Sigmoid colon (tissue), 4 donors: ENCODE measurements around the gene BMP8B.
"Not testable (repeated sequence)": the region's sequence is repeated elsewhere in the genome, so short reads cannot be mapped to it uniquely, and the experiment has no call there.

Experiments
- EP300 ChIP-seq, 4 donors: sonication (generic); formaldehyde crosslinking; IDR thresholded peaks; one replicate each; pipeline ENCODE4 v1.6.1; 2017; ENCODE audit warnings: antibody characterized with exemption in 4 of 4
- POLR2A ChIP-seq, 2 donors: fragments of 450-650 bp; IDR thresholded peaks; one replicate each; pipeline ENCODE4 v1.6.1; 2016; ENCODE audit warnings: antibody characterized with exemption in 2 of 2, mild to moderate bottlenecking in 2 of 2, moderate library complexity in 2 of 2
- POLR2AphosphoS5 ChIP-seq, 4 donors: sonication (generic); formaldehyde crosslinking; IDR thresholded peaks; one replicate each; pipeline ENCODE4 v1.6.1; 2017; ENCODE audit warnings: antibody characterized with exemption in 4 of 4
- TF ChIP-seq, protein P1 (sequence below), 4 experiments: fragments of 450-650 bp in 3 of 4; fragments of 200-600 bp in 1 of 4; IDR thresholded peaks; one replicate each; pipeline ENCODE4 v1.5.1; 2016 to 2019; ENCODE audit warnings: antibody characterized with exemption in 4 of 4, mild to moderate bottlenecking in 3 of 4, moderate library complexity in 2 of 4

- TF ChIP-seq EP300, POLR2AphosphoS5, POLR2A (IDR thresholded peaks at IDR 0.05): not testable (repeated sequence)
- TF ChIP-seq, protein P1, sequence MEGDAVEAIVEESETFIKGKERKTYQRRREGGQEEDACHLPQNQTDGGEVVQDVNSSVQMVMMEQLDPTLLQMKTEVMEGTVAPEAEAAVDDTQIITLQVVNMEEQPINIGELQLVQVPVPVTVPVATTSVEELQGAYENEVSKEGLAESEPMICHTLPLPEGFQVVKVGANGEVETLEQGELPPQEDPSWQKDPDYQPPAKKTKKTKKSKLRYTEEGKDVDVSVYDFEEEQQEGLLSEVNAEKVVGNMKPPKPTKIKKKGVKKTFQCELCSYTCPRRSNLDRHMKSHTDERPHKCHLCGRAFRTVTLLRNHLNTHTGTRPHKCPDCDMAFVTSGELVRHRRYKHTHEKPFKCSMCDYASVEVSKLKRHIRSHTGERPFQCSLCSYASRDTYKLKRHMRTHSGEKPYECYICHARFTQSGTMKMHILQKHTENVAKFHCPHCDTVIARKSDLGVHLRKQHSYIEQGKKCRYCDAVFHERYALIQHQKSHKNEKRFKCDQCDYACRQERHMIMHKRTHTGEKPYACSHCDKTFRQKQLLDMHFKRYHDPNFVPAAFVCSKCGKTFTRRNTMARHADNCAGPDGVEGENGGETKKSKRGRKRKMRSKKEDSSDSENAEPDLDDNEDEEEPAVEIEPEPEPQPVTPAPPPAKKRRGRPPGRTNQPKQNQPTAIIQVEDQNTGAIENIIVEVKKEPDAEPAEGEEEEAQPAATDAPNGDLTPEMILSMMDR (IDR thresholded peaks at IDR 0.05), result not testable (repeated sequence)
These were observed 22.2 kb downstream of the BMP8B start for GRCh38 chr1:39766466-39766865.
